Upper lobe of right lung (tissue), 1 donor: ENCODE data around the gene TCEA3. TPM values are rescaled to one million over a fixed set of nuclear protein-coding genes. Genes with fewer than 3 reads are reported as not detected.
A peak's percentile ranks its signal among the peaks of the same experiment; 100 is the strongest.

Experiments
- ATAC-seq: fragments of 200-7000 bp; cut with Tn5 transposase; one replicate; pipeline ENCODE4 v1.9.1; 2020; ENCODE audit warnings: mild to moderate bottlenecking, moderate library complexity
- DNase-seq: peaks from one replicate; pipeline ENCODE4 v3.0.0-alpha.2; 2020
- H3K27ac ChIP-seq: fragments of 200-600 bp; one replicate; pipeline ENCODE4 v1.8.0; 2022
- H3K27me3 ChIP-seq: fragments of 200-600 bp; one replicate; pipeline ENCODE4 v1.8.0; 2022; ENCODE audit warnings: mild to moderate bottlenecking
- H3K36me3 ChIP-seq: fragments of 200-600 bp; one replicate; pipeline ENCODE4 v1.8.0; 2022
- H3K4me1 ChIP-seq: fragments of 200-600 bp; one replicate; pipeline ENCODE4 v1.8.0; 2022
- H3K4me3 ChIP-seq: fragments of 200-600 bp; one replicate; pipeline ENCODE4 v1.8.0; 2022; ENCODE audit warnings: mild to moderate bottlenecking
- H3K9me3 ChIP-seq: fragments of 200-600 bp; one replicate; pipeline ENCODE4 v1.8.0; 2022
- CTCF ChIP-seq: fragments of 200-600 bp; IDR thresholded peaks from one replicate; pipeline ENCODE4 v1.8.0; 2022; ENCODE audit warnings: antibody characterized with exemption
- intact Hi-C: fragments of 100-400 bp; cut with DNase I; formaldehyde crosslinking; loops from one replicate; pipeline ENCODE4 v1.11.0; 2022
- total RNA-seq: library from RNA; stranded (reverse); fragmentation: NEBNext Ultra II Directional; extraction: Animal tissue kit (Norgen Biotek cat#: 25700); gene quantifications from one replicate; pipeline ENCODE4 v1.2.1, GENCODE V29; 2021
- donor health status: DM: no; HTN: yes; CAD: no; lungs with severe emphysema.

TCEA3 gene
- total RNA-seq, 1 donor from 2014 or later, result 39.4 TPM

DNA sequence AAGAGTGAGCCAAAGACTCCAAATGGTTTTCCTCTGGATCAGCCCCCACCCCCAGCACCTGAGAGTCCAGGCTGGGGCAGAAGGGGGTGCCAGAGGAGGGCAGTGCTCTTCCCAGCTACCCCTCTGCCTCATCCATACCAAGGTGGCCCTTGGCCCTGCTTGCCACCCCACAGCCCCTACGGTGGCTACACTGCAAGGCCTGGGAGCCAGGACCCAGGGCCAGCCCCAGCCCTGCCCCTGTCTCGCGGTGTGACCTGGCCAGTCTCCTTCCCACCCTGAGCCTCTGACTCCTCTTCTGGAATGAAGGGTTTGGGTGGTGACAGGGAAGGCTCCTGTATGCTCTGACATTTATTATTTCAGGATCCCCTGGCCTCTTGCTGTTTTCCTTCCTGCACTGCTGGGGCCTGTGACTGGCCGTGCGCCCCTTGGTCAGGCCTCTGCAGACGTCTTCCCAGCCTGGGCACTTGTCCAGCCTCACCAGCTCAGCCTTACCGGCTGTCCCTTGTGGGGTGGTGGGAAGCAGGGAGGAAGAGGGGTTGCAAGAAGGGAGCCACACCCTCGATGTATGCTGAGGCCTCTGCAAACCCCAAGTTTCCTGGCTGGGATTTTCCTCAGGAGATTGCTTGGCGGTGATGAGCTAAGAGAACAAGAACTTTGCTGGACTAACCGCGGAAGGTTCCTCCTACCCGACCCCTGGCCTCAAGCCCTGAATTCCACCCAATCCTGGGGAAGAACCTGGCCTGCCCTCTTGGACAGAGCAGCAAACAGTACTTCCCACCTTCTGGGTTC is 45.9 kb upstream of the TCEA3 start:
- no peaks in the 10 kb centered on the region for H3K27me3 ChIP-seq
- no peak overlapping the region for H3K4me3 ChIP-seq
- DNase-seq (no peak), ATAC-seq (peak; percentile 42)
- H3K4me1 ChIP-seq, result peaks cover 13% of the 10 kb centered on the region
- intact Hi-C loops, result no loop called here
- no peaks in the 10 kb centered on the region for H3K9me3 ChIP-seq
- no peak for TF ChIP-seq CTCF
- no peak overlapping the region for H3K27ac ChIP-seq
- H3K36me3 ChIP-seq, result no peaks in the 10 kb centered on the region

DNA sequence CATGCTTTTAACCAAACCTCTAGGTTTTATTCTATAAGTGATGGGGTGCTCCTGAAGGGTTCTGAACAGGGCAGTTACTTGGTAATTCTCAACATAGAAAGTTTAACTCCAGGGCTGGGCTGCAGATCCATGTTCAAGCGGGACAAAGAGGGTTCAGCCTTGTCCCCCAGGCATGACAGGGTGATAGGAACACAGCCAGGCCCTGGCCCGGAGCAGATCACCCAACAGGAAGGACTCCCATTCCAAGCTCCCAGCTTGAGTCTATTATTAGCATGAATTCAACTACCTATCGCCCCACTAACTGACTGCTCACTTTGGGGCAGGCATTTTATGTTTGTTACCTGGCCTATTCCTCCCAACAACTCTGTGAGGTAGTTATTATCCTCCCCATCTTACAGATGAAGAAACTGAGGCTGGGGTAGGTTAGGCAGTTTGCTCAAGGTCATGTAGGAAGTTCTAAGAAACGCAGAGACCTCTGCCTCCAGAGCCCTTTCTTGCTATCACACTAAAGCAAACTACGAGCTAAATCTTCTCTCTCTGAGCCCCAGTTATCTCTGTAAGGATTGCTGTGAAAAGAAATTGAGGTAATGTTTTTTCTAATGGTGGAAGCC is 44.9 kb upstream of the TCEA3 start:
- H3K27me3 ChIP-seq, result no peaks in the 10 kb centered on the region
- intact Hi-C loops, result no loop called here
- H3K4me1 ChIP-seq, result peaks cover 5% of the 10 kb centered on the region
- TF ChIP-seq CTCF, result no peak
- no peak overlapping the region for H3K4me3 ChIP-seq
- H3K36me3 ChIP-seq, result no peaks in the 10 kb centered on the region
- DNase-seq (no peak), ATAC-seq (no peak)
- H3K27ac ChIP-seq, result no peak overlapping the region
- no peaks in the 10 kb centered on the region for H3K9me3 ChIP-seq

GRCh38 chr1:23466423-23466989 is 42.0 kb upstream of the TCEA3 start:
- DNase-seq, result no peak
- ATAC-seq, result no peak
- H3K36me3 ChIP-seq, result no peaks in the 10 kb centered on the region
- TF ChIP-seq CTCF, result no peak
- H3K4me3 ChIP-seq, result no peak overlapping the region
- peaks cover 5% of the 10 kb centered on the region for H3K4me1 ChIP-seq
- H3K9me3 ChIP-seq, result no peaks in the 10 kb centered on the region
- intact Hi-C loops, result no loop called here
- no peak overlapping the region for H3K27ac ChIP-seq
- H3K27me3 ChIP-seq, result no peaks in the 10 kb centered on the region

- Histone ChIP-seq H3K27me3 (no peaks in the 10 kb centered on the region), H3K4me1 (no peaks in the 10 kb centered on the region), H3K36me3 (no peaks in the 10 kb centered on the region), H3K27ac (no peak overlapping the region), H3K4me3 (no peak overlapping the region), H3K9me3 (no peaks in the 10 kb centered on the region)
- intact Hi-C loops, result no loop called here
- no peak for TF ChIP-seq CTCF
- no peak for DNase-seq
- ATAC-seq, result no peak
These were observed 38.7 kb upstream of the TCEA3 start for GRCh38 chr1:23463286-23463685.

- H3K27me3 ChIP-seq, result no peaks in the 10 kb centered on the region
- no peak for TF ChIP-seq CTCF
- no peaks in the 10 kb centered on the region for H3K9me3 ChIP-seq
- DNase-seq (no peak), ATAC-seq (no peak)
- H3K27ac ChIP-seq, result no peak overlapping the region
- no peak overlapping the region for H3K4me3 ChIP-seq
- intact Hi-C loops, result no loop called here
- no peaks in the 10 kb centered on the region for H3K36me3 ChIP-seq
- H3K4me1 ChIP-seq, result no peaks in the 10 kb centered on the region
These were observed 38.2 kb upstream of the TCEA3 start for GRCh38 chr1:23462766-23463165.
